ENCODE measurements around the gene DMBX1. TPM values are rescaled to one million over a fixed set of nuclear protein-coding genes. Genes with fewer than 3 reads are reported as not detected.
A peak's percentile ranks its signal among the peaks of the same experiment; 100 is the strongest.

DMBX1 gene
- total and polyA plus RNA-seq, 9 of the 15 experiments (the other 6 are each of a cell fraction or from before 2014, with no cell fraction given): 0.25 to 4.3 (median 1.0) TPM

GRCh38 chr1:46461809-46462448, 27.7 kb upstream of the DMBX1 start:
- intact Hi-C loops (cut with micrococcal nuclease) (no loop called here), in situ Hi-C loops (cut with MboI) (no loop called here)
- no peaks in the 10 kb centered on the region for H4K20me1 ChIP-seq (replicated peaks; ENCODE audit: control insufficient read depth, insufficient read depth, low read length)
- H2AFZ ChIP-seq (ENCODE audit: low read depth, low read length): peak overlapping the region; percentile 71
- H3K4me3 ChIP-seq: no peak overlapping the region
- no peak for FAIRE-seq
- peaks cover 0 to 27% of the 10 kb centered on the region in 2 experiments; a peak in 3 of 5 replicates for H3K27me3 ChIP-seq (ENCODE audit: control insufficient read depth in 2 of 2, insufficient read depth in 2 of 2, low read length in 2 of 2)
- no TSS peak for BruUV-seq (replicated peaks)
- peaks cover 15 to 26% of the 10 kb centered on the region in 2 experiments; a peak in 4 of 5 replicates for H3K4me1 ChIP-seq (replicated peaks in 1 of 2; ENCODE audit: control insufficient read depth in 2 of 2, insufficient read depth in 2 of 2, low read length in 2 of 2)
- peak overlapping the region; percentile 57 for H3K4me2 ChIP-seq (ENCODE audit: insufficient read depth, low read length)
- H3K36me3 ChIP-seq (ENCODE audit: control insufficient read depth, insufficient read depth, low read length): no peaks in the 10 kb centered on the region
- H3K27ac ChIP-seq (ENCODE audit: extremely low read depth, low read depth, low read length): no peak overlapping the region
- H3K79me2 ChIP-seq (ENCODE audit: control insufficient read depth, insufficient read depth, low read length): no peaks in the 10 kb centered on the region
- no peak for TF ChIP-seq ILF3 (IDR thresholded peaks at IDR 0.05; ENCODE audit: borderline replicate concordance)
- TF ChIP-seq, protein P1, sequence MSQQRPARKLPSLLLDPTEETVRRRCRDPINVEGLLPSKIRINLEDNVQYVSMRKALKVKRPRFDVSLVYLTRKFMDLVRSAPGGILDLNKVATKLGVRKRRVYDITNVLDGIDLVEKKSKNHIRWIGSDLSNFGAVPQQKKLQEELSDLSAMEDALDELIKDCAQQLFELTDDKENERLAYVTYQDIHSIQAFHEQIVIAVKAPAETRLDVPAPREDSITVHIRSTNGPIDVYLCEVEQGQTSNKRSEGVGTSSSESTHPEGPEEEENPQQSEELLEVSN (IDR thresholded peaks at IDR 0.05; ENCODE audit: borderline replicate concordance in 1 of 2, extremely low read depth in 1 of 2, insufficient read depth in 1 of 2, insufficient read length in 1 of 2, low read depth in 1 of 2, low read length in 1 of 2, poor library complexity in 1 of 2, severe bottlenecking in 1 of 2): no peak
- no peak for TF ChIP-seq MECOM (CRISPR knock-in tag; IDR thresholded peaks at IDR 0.05)
- no peak for TF ChIP-seq FIP1L1 (IDR thresholded peaks at IDR 0.05; ENCODE audit: low read depth, low read length, poor library complexity, severe bottlenecking)
- no peak for TF ChIP-seq CBFA2T2 (conservative IDR thresholded peaks at IDR 0.05)
- TF ChIP-seq SPI1 (IDR thresholded peaks at IDR 0.05; ENCODE audit: borderline replicate concordance, low read depth, low read length): peak; percentile 22; the same call in 1 of the 2 replicates
- TF ChIP-seq HNRNPK (IDR thresholded peaks at IDR 0.05; ENCODE audit: low read depth, low read length, poor library complexity, severe bottlenecking): no peak
- TF ChIP-seq CTBP1 (IDR thresholded peaks at IDR 0.05; ENCODE audit: borderline replicate concordance): 0 out of 2 replicates have a peak, but pooled peaks have one; percentile 16
- TF ChIP-seq FOXK2 (conservative IDR thresholded peaks at IDR 0.05 in 1 of 2, IDR thresholded peaks at IDR 0.05 in 1 of 2; ENCODE audit: low read depth in 2 of 2): no peak
- TF ChIP-seq FOSL1 (tag; conservative IDR thresholded peaks at IDR 0.05): peak; percentile 29; the same call in 1 of the 2 replicates
- no peak for TF ChIP-seq ILK (tag; IDR thresholded peaks at IDR 0.05; ENCODE audit: borderline replicate concordance, low read depth)
- peak; percentile 32; the same call in 1 of the 2 replicates for TF ChIP-seq EGR1 (conservative IDR thresholded peaks at IDR 0.05)
- TF ChIP-seq ZBTB7A (IDR thresholded peaks at IDR 0.05; ENCODE audit: borderline replicate concordance, control insufficient read depth, low read depth, low read length): peak; percentile 2; the same call in 1 of the 2 replicates
- CTCF ChIA-PET (ENCODE audit: low intra/inter-chr PET ratio): interaction anchor here (0.6 kb wide), 1 partner anchor 71 kb away, joined by 3 read pairs; no protein-coding TSS in a partner anchor
- no peaks in the 10 kb centered on the region for H3K9me3 ChIP-seq (replicated peaks; ENCODE audit: control insufficient read depth, insufficient read depth, low read depth, low read length)
- peak; percentile 43 for ATAC-seq
- POLR2A ChIA-PET: interaction anchor here (0.7 to 2.4 kb wide), 3 partner anchors 12 to 32 kb away, joined by 3 to 16 read pairs (median 4); no protein-coding TSS in a partner anchor
- peak in 2 of 4 experiments; percentile 40 to 53 for DNase-seq (ENCODE audit: extremely low read depth in 1 of 4, low spot score in 3 of 4)
- peak overlapping the region in 1 of 2 experiments; percentile 5; a peak in 1 of 4 replicates for H3K9ac ChIP-seq (ENCODE audit: insufficient read depth in 1 of 2, low read depth in 2 of 2, low read length in 2 of 2)
- WGBS (ENCODE audit: insufficient coverage, low coverage, missing lambda C conversion rate): 18% methylated on average over 5 of the region's 5 CpGs
- no peaks in the 10 kb centered on the region for H3K9me1 ChIP-seq (ENCODE audit: control insufficient read depth, insufficient read depth, low read length)
